Measurements from ENCODE around the gene ADGRG4. TPM values are rescaled to one million over a fixed set of nuclear protein-coding genes. Genes with fewer than 3 reads are reported as not detected.

ADGRG4 gene
- total RNA-seq, 1 experiment from 2014 or later = not detected

GRCh38 chrX:136417806-136418205, 117.0 kb downstream of the ADGRG4 start:
- DNase-seq (ENCODE audit: low spot score) = no peak
- no peaks in the 10 kb centered on the region for H3K4me1 ChIP-seq (ENCODE audit: insufficient read depth, low read length, poor library complexity, severe bottlenecking)
- H3K9me3 ChIP-seq (ENCODE audit: low read depth, low read length, poor library complexity, severe bottlenecking) = no peaks in the 10 kb centered on the region
- no peak for TF ChIP-seq EZH2 (IDR thresholded peaks at IDR 0.05; ENCODE audit: borderline replicate concordance, low read depth, low read length, poor library complexity, severe bottlenecking)
- TF ChIP-seq, protein P1, sequence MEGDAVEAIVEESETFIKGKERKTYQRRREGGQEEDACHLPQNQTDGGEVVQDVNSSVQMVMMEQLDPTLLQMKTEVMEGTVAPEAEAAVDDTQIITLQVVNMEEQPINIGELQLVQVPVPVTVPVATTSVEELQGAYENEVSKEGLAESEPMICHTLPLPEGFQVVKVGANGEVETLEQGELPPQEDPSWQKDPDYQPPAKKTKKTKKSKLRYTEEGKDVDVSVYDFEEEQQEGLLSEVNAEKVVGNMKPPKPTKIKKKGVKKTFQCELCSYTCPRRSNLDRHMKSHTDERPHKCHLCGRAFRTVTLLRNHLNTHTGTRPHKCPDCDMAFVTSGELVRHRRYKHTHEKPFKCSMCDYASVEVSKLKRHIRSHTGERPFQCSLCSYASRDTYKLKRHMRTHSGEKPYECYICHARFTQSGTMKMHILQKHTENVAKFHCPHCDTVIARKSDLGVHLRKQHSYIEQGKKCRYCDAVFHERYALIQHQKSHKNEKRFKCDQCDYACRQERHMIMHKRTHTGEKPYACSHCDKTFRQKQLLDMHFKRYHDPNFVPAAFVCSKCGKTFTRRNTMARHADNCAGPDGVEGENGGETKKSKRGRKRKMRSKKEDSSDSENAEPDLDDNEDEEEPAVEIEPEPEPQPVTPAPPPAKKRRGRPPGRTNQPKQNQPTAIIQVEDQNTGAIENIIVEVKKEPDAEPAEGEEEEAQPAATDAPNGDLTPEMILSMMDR (conservative IDR thresholded peaks at IDR 0.05; ENCODE audit: low read depth, low read length) = no peak
- H3K27ac ChIP-seq (ENCODE audit: low read depth, low read length, poor library complexity, severe bottlenecking) = no peak overlapping the region
- BruUV-seq (replicated peaks) = no TSS peak
- ChIA-PET CTCF (no interaction called here), POLR2A (ENCODE audit: low non-redundant PET) (no interaction called here)
- H3K27me3 ChIP-seq (replicated peaks; ENCODE audit: insufficient read depth, low read depth, low read length, poor library complexity) = no peaks in the 10 kb centered on the region
- H3K4me3 ChIP-seq (ENCODE audit: low read depth, low read length, poor library complexity, severe bottlenecking) = no peak overlapping the region
- intact Hi-C loops (cut with micrococcal nuclease; ENCODE audit: unreplicated experiment) = no loop called here
- no peaks in the 10 kb centered on the region for H3K36me3 ChIP-seq (ENCODE audit: insufficient read depth, low read length, poor library complexity, severe bottlenecking)

DNA sequence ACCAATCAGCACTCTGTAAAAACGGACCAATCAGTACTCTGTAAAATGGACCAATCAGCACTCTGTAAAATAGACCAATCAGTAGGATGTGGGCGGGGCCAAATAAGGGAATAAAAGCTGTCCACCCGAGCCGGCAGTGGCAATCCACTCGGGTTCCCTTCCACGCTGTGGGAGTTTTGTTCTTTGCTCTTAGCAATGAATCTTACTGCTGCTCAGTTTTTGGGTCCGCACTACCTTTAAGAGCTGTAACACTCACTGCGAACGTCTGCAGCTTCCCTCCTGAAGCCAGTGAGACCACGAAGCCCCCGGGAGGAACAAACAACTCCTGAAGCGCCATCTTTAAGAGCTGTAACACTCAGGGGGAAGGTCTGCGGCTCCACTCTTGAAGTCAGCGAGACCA, 120.6 kb downstream of the ADGRG4 start:
- no peaks in the 10 kb centered on the region for H3K9me3 ChIP-seq (ENCODE audit: low read depth, low read length, poor library complexity, severe bottlenecking)
- no peak overlapping the region for H3K27ac ChIP-seq (ENCODE audit: low read depth, low read length, poor library complexity, severe bottlenecking)
- POLR2A ChIA-PET (ENCODE audit: low non-redundant PET) = no interaction called here
- H3K4me1 ChIP-seq (ENCODE audit: insufficient read depth, low read length, poor library complexity, severe bottlenecking) = no peaks in the 10 kb centered on the region
- H3K27me3 ChIP-seq (replicated peaks; ENCODE audit: insufficient read depth, low read depth, low read length, poor library complexity) = no peaks in the 10 kb centered on the region
- CTCF ChIA-PET = no interaction called here
- TF ChIP-seq, protein P1 (conservative IDR thresholded peaks at IDR 0.05; ENCODE audit: low read depth, low read length) = no peak
- TF ChIP-seq EZH2 (IDR thresholded peaks at IDR 0.05; ENCODE audit: borderline replicate concordance, low read depth, low read length, poor library complexity, severe bottlenecking) = no peak
- BruUV-seq (replicated peaks) = no TSS peak
- DNase-seq (ENCODE audit: low spot score) = no peak
- no peaks in the 10 kb centered on the region for H3K36me3 ChIP-seq (ENCODE audit: insufficient read depth, low read length, poor library complexity, severe bottlenecking)
- intact Hi-C loops (cut with micrococcal nuclease; ENCODE audit: unreplicated experiment) = no loop called here
- H3K4me3 ChIP-seq (ENCODE audit: low read depth, low read length, poor library complexity, severe bottlenecking) = no peak overlapping the region

GRCh38 chrX:136423724-136424123, 123.0 kb downstream of the ADGRG4 start:
- no peaks in the 10 kb centered on the region for H3K9me3 ChIP-seq (ENCODE audit: low read depth, low read length, poor library complexity, severe bottlenecking)
- CTCF ChIA-PET = interaction anchor here (0.7 kb wide), 1 partner anchor 181 kb away, joined by 3 read pairs; no protein-coding TSS in a partner anchor
- H3K27me3 ChIP-seq (replicated peaks; ENCODE audit: insufficient read depth, low read depth, low read length, poor library complexity) = no peaks in the 10 kb centered on the region
- DNase-seq (ENCODE audit: low spot score) = no peak
- H3K27ac ChIP-seq (ENCODE audit: low read depth, low read length, poor library complexity, severe bottlenecking) = no peak overlapping the region
- H3K4me3 ChIP-seq (ENCODE audit: low read depth, low read length, poor library complexity, severe bottlenecking) = no peak overlapping the region
- H3K4me1 ChIP-seq (ENCODE audit: insufficient read depth, low read length, poor library complexity, severe bottlenecking) = no peaks in the 10 kb centered on the region
- POLR2A ChIA-PET (ENCODE audit: low non-redundant PET) = no interaction called here
- H3K36me3 ChIP-seq (ENCODE audit: insufficient read depth, low read length, poor library complexity, severe bottlenecking) = no peaks in the 10 kb centered on the region
- no TSS peak for BruUV-seq (replicated peaks)
- TF ChIP-seq, protein P1 (conservative IDR thresholded peaks at IDR 0.05; ENCODE audit: low read depth, low read length) = no peak
- TF ChIP-seq EZH2 (IDR thresholded peaks at IDR 0.05; ENCODE audit: borderline replicate concordance, low read depth, low read length, poor library complexity, severe bottlenecking) = no peak
- intact Hi-C loops (cut with micrococcal nuclease; ENCODE audit: unreplicated experiment) = no loop called here
